SJCRH30 (cell line): ENCODE data around the gene NR5A2. TPM values are rescaled to one million over a fixed set of nuclear protein-coding genes. Genes with fewer than 3 reads are reported as not detected.
"Not testable (repeated sequence)": the region's sequence is repeated elsewhere in the genome, so short reads cannot be mapped to it uniquely, and the experiment has no call there.

Experiments used
- DNase-seq, 2 experiments: peaks; one replicate each; pipeline ENCODE4 v3.0.0-alpha.2; 2015 to 2020
- H3K27ac ChIP-seq: fragments of 250-450 bp; sonication (Bioruptor Pico); 2 replicates; pipeline ENCODE4 v1.5.1; 2020; ENCODE audit warnings: mild to moderate bottlenecking, moderate library complexity
- H3K27me3 ChIP-seq: fragments of 250-450 bp; sonication (Bioruptor Pico); 2 replicates; pipeline ENCODE4 v1.5.1; 2020; ENCODE audit warnings: mild to moderate bottlenecking, moderate library complexity
- H3K36me3 ChIP-seq: fragments of 250-450 bp; sonication (Bioruptor Pico); 2 replicates; pipeline ENCODE4 v1.5.1; 2020; ENCODE audit warnings: mild to moderate bottlenecking, moderate library complexity
- H3K4me1 ChIP-seq: fragments of 250-450 bp; sonication (Bioruptor Pico); 2 replicates; pipeline ENCODE4 v1.5.1; 2020; ENCODE audit warnings: mild to moderate bottlenecking, moderate library complexity
- H3K4me3 ChIP-seq: fragments of 250-450 bp; sonication (Bioruptor Pico); 2 replicates; pipeline ENCODE4 v1.5.1; 2020; ENCODE audit warnings: mild to moderate bottlenecking, moderate library complexity
- H3K9me3 ChIP-seq: fragments of 250-450 bp; sonication (Bioruptor Pico); replicated peaks from 2 replicates; pipeline ENCODE4 v1.5.1; 2020; ENCODE audit warnings: mild to moderate bottlenecking, moderate library complexity
- total RNA-seq: library from RNA; depleted of rRNA; stranded (reverse); fragments of >200 nt; shearing (Covaris generic); gene quantifications from 2 replicates; pipeline ENCODE4 v1.2.3, GENCODE V29; 2014

The NR5A2 gene
- total RNA-seq, 1 experiment from 2014 or later = 1.0 TPM

DNA sequence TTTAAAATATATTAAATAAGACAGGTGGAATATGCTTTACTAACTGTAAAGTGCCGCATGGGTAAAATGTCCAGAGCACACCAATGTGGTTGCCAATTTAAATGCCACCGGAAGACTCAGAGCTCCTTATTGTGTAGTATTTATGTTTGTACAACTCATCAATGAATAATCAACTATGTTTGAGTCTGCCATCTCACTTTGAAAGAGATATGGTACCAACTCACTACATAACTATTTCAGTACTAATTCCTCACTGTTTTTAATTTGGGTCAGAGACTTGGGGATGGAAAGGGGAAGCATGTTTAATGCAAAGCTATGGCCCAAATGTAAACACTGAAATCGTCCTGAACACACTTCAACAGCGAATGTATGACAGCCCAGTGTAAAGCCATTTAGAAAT lies 144.8 kb downstream of the NR5A2 start:
- Histone ChIP-seq H3K4me1 (no peaks in the 10 kb centered on the region), H3K27ac (no peak overlapping the region)

DNA sequence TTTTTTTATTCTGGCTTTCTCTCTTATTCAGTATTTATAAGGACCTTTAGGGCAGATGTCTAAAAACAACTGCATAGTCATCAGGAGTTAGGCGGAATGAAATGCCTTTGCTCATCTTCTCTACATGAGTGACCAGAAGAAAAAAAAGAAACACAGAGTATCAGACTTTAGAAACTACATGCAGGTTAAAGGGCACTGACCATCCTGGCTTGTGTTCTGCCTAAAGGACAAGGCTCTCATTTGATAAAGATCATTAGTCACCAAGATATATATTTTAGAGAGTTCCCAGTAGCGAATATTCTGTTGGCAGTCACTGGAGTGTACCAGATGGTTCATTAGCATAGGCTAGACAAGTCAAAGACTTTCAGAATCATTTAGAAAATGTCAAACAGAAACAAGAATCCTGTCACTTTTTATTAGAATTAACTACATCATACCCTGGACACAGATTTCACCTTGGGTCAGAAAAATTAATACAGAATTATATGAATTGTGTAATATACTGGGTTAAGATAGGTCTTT lies 145.6 kb downstream of the NR5A2 start:
- no peak for DNase-seq
- Histone ChIP-seq H3K36me3 (no peaks in the 10 kb centered on the region), H3K27ac (no peak overlapping the region), H3K27me3 (no peaks in the 10 kb centered on the region), H3K4me3 (no peak overlapping the region), H3K4me1 (no peaks in the 10 kb centered on the region), H3K9me3 (no peaks in the 10 kb centered on the region)

More for the DNA sequence above, 144.8 kb downstream of the NR5A2 start:
- H3K9me3 ChIP-seq = no peaks in the 10 kb centered on the region
- H3K36me3 ChIP-seq = no peaks in the 10 kb centered on the region
- no peaks in the 10 kb centered on the region for H3K27me3 ChIP-seq
- no peak overlapping the region for H3K4me3 ChIP-seq
- no peak for DNase-seq

DNA sequence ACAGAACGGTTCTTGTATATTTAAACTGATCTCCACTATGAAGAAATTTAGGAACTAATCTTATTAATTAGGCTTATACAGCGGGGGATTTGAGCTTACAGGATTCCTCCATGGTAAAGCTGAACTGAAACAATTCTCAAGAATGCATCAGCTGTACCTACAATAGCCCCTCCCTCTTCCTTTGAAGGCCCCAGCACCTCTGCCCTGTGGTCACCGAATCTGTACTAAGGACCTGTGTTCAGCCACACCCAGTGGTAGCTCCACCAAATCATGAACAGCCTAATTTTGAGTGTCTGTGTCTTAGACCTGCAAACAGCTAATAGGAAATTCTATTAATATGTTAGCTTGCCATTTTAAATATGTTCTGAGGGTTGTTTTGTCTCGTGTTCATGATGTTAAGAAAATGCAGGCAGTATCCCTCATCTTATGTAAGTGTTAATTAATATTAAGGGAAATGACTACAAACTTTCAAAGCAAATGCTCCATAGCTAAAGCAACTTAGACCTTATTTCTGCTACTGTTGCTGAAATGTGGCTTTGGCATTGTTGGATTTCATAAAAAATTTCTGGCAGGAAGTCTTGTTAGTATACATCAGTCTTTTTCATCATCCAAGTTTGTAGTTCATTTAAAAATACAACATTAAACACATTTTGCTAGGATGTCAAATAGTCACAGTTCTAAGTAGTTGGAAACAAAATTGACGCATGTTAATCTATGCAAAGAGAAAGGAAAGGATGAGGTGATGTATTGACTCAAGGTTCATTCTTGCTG lies 147.2 kb downstream of the NR5A2 start:
- DNase-seq = no peak
- H3K4me1 ChIP-seq = no peaks in the 10 kb centered on the region
- no peak overlapping the region for H3K4me3 ChIP-seq
- no peaks in the 10 kb centered on the region for H3K36me3 ChIP-seq
- no peaks in the 10 kb centered on the region for H3K27me3 ChIP-seq
- no peak overlapping the region for H3K27ac ChIP-seq
- no peaks in the 10 kb centered on the region for H3K9me3 ChIP-seq

DNA sequence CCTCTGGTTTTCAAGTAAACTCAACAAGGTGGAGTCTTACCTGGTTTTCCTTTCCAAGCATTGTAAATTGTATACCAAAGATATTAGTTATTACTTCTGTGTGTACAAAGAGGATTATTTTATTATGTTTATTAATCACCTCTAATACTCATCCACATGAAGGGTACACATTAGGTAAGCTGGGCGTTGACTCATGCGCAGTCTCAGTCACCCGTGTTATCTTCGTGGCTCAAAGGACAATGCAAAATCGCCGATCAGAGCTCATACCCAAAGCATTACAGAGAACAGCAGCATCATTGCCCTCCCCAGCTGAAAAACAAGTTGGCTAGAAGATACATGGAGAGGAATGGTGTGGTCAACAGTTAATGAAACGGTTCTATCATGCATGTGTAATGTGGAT lies 148.7 kb downstream of the NR5A2 start:
- H3K4me1 ChIP-seq = no peaks in the 10 kb centered on the region
- no peaks in the 10 kb centered on the region for H3K9me3 ChIP-seq
- H3K27me3 ChIP-seq = no peaks in the 10 kb centered on the region
- H3K36me3 ChIP-seq = no peaks in the 10 kb centered on the region
- DNase-seq = no peak
- H3K27ac ChIP-seq = no peak overlapping the region
- no peak overlapping the region for H3K4me3 ChIP-seq

DNA sequence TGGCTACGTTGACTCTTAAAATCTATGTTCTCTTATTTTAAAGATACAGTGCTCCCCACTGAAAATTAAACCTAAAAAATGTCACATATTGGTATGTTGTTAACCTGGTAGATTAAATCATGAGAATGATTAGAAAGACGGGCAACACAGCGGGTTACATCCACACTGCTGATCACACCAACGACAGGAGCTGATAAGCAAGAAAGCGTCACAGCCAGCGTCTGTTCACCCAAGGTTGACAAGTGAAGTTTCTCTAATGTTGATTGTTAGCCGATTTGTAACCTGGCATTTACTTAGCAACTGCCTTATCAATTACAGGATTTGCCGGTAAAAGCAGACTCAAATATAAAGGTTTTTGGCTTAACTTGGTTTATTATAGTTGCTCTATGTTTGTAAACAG lies 149.3 kb downstream of the NR5A2 start:
- DNase-seq = no peak
- no peaks in the 10 kb centered on the region for H3K27me3 ChIP-seq
- H3K9me3 ChIP-seq = no peaks in the 10 kb centered on the region
- no peak overlapping the region for H3K27ac ChIP-seq
- H3K4me1 ChIP-seq = no peaks in the 10 kb centered on the region
- H3K36me3 ChIP-seq = no peaks in the 10 kb centered on the region
- no peak overlapping the region for H3K4me3 ChIP-seq

DNA sequence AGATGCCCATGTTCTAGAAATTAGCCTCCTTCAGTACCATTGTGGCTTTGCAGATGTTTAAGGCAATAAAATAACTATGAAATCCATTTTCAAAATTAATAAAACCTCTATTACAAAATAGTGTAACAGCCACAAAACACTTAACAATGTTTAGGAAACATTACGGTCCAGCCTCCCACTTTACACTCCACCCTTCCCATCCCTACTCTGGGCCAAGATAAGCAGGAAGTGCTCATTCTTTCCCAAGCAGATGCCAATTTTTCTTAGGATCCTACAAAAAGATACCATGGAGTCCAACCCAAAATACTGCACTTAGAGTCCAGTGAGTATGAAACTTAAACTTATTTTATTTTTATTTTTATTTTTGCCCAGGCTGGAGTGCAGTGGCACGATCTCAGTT lies 150.8 kb downstream of the NR5A2 start:
- Histone ChIP-seq H3K27me3 (no peaks in the 10 kb centered on the region), H3K36me3 (no peaks in the 10 kb centered on the region), H3K4me3 (no peak overlapping the region), H3K4me1 (no peaks in the 10 kb centered on the region), H3K9me3 (no peaks in the 10 kb centered on the region), H3K27ac (no peak overlapping the region)
- no peak for DNase-seq

- Histone ChIP-seq H3K36me3 (no peaks in the 10 kb centered on the region), H3K27me3 (no peaks in the 10 kb centered on the region), H3K4me1 (peaks cover 2% of the 10 kb centered on the region; the same call in 1 of the 2 replicates), H3K4me3 (no peak overlapping the region), H3K27ac (no peak overlapping the region), H3K9me3 (no peaks in the 10 kb centered on the region)
- no peak for DNase-seq
Observed at GRCh38 chr1:200179126-200179780, 151.7 kb downstream of the NR5A2 start.

- H3K27ac ChIP-seq = no peak overlapping the region
- no peak for DNase-seq
Observed at GRCh38 chr1:200179781-200180160, 152.3 kb downstream of the NR5A2 start.

GRCh38 chr1:200180821-200181220 lies 153.3 kb downstream of the NR5A2 start:
- Histone ChIP-seq H3K9me3 (no peaks in the 10 kb centered on the region), H3K4me3 (no peak overlapping the region), H3K36me3 (no peaks in the 10 kb centered on the region), H3K4me1 (peaks cover 2% of the 10 kb centered on the region; the same call in 1 of the 2 replicates), H3K27me3 (no peaks in the 10 kb centered on the region), H3K27ac (no peak overlapping the region)
- DNase-seq = no peak

More at GRCh38 chr1:200179781-200180160, 152.3 kb downstream of the NR5A2 start:
- no peaks in the 10 kb centered on the region for H3K9me3 ChIP-seq
- no peaks in the 10 kb centered on the region for H3K27me3 ChIP-seq
- peaks cover 2% of the 10 kb centered on the region; the same call in 1 of the 2 replicates for H3K4me1 ChIP-seq
- no peaks in the 10 kb centered on the region for H3K36me3 ChIP-seq
- no peak overlapping the region for H3K4me3 ChIP-seq

- peaks cover 2% of the 10 kb centered on the region; the same call in 1 of the 2 replicates for H3K4me1 ChIP-seq
- H3K9me3 ChIP-seq = no peaks in the 10 kb centered on the region
- H3K27me3 ChIP-seq = no peaks in the 10 kb centered on the region
- DNase-seq = no peak
- no peak overlapping the region for H3K4me3 ChIP-seq
- no peaks in the 10 kb centered on the region for H3K36me3 ChIP-seq
- H3K27ac ChIP-seq = no peak overlapping the region
Observed at GRCh38 chr1:200181861-200182260, 154.4 kb downstream of the NR5A2 start.

DNA sequence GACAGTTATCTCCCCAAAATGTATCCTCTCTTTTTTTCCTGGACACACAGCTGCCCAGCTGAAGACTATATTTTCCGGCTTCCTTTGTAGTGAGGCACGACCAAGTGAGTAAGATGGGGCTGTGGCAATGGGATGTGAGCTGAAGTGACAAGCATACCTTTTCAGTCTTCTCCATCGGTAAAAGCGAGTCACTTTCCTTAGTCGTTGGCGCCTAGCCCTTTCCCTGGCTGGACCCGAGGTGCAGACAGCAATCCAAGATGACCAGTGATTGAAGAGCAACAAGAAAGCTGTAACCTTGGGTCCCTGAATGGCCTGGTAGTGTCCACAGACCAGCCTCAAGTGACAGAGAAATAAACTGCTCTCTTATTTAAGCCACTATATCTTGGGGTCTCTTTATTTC lies 155.2 kb downstream of the NR5A2 start:
- no peak for DNase-seq
- Histone ChIP-seq H3K4me1 (peaks cover 2% of the 10 kb centered on the region; the same call in 1 of the 2 replicates), H3K27ac (no peak overlapping the region), H3K9me3 (no peaks in the 10 kb centered on the region), H3K27me3 (no peaks in the 10 kb centered on the region), H3K36me3 (no peaks in the 10 kb centered on the region), H3K4me3 (no peak overlapping the region)

GRCh38 chr1:200183637-200184036 lies 156.1 kb downstream of the NR5A2 start:
- no peak overlapping the region for H3K27ac ChIP-seq
- DNase-seq = no peak
- H3K9me3 ChIP-seq = no peaks in the 10 kb centered on the region

GRCh38 chr1:200184196-200184595 lies 156.7 kb downstream of the NR5A2 start:
- H3K27ac ChIP-seq = no peak overlapping the region
- peak; percentile 64 to 73 for DNase-seq
- H3K36me3 ChIP-seq = no peaks in the 10 kb centered on the region
- no peaks in the 10 kb centered on the region for H3K27me3 ChIP-seq
- H3K4me1 ChIP-seq = peaks cover 2% of the 10 kb centered on the region; the same call in 1 of the 2 replicates
- no peaks in the 10 kb centered on the region for H3K9me3 ChIP-seq
- H3K4me3 ChIP-seq = no peak overlapping the region

More at GRCh38 chr1:200183637-200184036, 156.1 kb downstream of the NR5A2 start:
- Histone ChIP-seq H3K4me3 (no peak overlapping the region), H3K4me1 (peaks cover 2% of the 10 kb centered on the region; the same call in 1 of the 2 replicates), H3K36me3 (no peaks in the 10 kb centered on the region), H3K27me3 (no peaks in the 10 kb centered on the region)

DNA sequence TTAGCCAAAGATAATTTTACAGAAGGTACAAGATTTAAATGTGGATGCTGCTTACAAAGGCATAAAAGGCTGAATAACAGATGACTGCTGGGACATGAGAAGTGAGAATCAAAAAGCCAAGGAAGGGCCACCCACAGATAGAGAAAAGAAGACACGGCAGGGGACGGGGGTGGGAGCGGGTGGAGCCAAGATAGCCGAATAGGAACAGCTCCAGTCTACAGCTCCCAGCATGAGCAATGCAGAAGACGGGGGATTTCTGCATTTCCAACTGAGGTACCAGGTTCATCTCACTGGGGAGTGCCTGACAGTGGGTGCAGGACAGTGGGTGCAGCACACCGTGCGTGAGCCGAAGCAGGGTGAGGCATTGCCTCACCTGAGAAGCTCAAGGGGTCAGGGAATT lies 157.7 kb downstream of the NR5A2 start:
- not testable (repeated sequence) for H3K9me3 ChIP-seq, H3K4me3 ChIP-seq, DNase-seq, H3K4me1 ChIP-seq, H3K27me3 ChIP-seq, H3K27ac ChIP-seq, H3K36me3 ChIP-seq

- H3K9me3 ChIP-seq, H3K4me3 ChIP-seq, H3K4me1 ChIP-seq, H3K27me3 ChIP-seq, DNase-seq, H3K36me3 ChIP-seq, H3K27ac ChIP-seq: not testable (repeated sequence)
Observed at GRCh38 chr1:200187332-200187731, 159.8 kb downstream of the NR5A2 start.
